ENCODE data around the gene PDCD1LG2. TPM values are rescaled to one million over a fixed set of nuclear protein-coding genes. Genes with fewer than 3 reads are reported as not detected.
"Not testable (repeated sequence)": the region's sequence is repeated elsewhere in the genome, so short reads cannot be mapped to it uniquely, and the experiment has no call there.

The PDCD1LG2 gene
- total and polyA plus RNA-seq, 4 donors: 0.46 to 2.5 (median 1.3) TPM

- TF ChIP-seq GABPA (IDR thresholded peaks at IDR 0.05 in 1 of 2, conservative IDR thresholded peaks at IDR 0.05 in 1 of 2): no peak
- TF ChIP-seq FOXA2 (IDR thresholded peaks at IDR 0.05): no peak
- no peak for TF ChIP-seq TAF1 (conservative IDR thresholded peaks at IDR 0.05)
- no peak for TF ChIP-seq RAD21 (IDR thresholded peaks at IDR 0.05)
- TF ChIP-seq, protein P1, sequence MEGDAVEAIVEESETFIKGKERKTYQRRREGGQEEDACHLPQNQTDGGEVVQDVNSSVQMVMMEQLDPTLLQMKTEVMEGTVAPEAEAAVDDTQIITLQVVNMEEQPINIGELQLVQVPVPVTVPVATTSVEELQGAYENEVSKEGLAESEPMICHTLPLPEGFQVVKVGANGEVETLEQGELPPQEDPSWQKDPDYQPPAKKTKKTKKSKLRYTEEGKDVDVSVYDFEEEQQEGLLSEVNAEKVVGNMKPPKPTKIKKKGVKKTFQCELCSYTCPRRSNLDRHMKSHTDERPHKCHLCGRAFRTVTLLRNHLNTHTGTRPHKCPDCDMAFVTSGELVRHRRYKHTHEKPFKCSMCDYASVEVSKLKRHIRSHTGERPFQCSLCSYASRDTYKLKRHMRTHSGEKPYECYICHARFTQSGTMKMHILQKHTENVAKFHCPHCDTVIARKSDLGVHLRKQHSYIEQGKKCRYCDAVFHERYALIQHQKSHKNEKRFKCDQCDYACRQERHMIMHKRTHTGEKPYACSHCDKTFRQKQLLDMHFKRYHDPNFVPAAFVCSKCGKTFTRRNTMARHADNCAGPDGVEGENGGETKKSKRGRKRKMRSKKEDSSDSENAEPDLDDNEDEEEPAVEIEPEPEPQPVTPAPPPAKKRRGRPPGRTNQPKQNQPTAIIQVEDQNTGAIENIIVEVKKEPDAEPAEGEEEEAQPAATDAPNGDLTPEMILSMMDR (IDR thresholded peaks at IDR 0.05; ENCODE audit: low read depth, low read length, missing input control): no peak
- Histone ChIP-seq H3K27ac (ENCODE audit: low read depth in 1 of 2, low read length in 2 of 2) (no peak overlapping the region), H3K36me3 (ENCODE audit: control insufficient read depth in 4 of 4, insufficient read depth in 3 of 4, low read depth in 1 of 4, low read length in 3 of 4) (peaks cover 0 to 8% (median 5%) of the 10 kb centered on the region in 4 donors), H3K27me3 (ENCODE audit: control insufficient read depth in 4 of 4, insufficient read depth in 4 of 4, low read length in 3 of 4) (no peaks in the 10 kb centered on the region), H3K4me3 (ENCODE audit: low read depth in 1 of 3, low read length in 3 of 3) (no peak overlapping the region), H3K9me3 (ENCODE audit: control insufficient read depth in 4 of 4, low read length in 3 of 4) (no peaks in the 10 kb centered on the region), H3K4me1 (ENCODE audit: control insufficient read depth in 4 of 4, insufficient read depth in 4 of 4, low read length in 3 of 4) (no peaks in the 10 kb centered on the region), H3K9ac (ENCODE audit: low read depth in 1 of 2, low read length in 2 of 2) (no peak overlapping the region)
- WGBS: 93% methylated on average over 3 of the region's 3 CpGs
- DNase-seq (ENCODE audit: low spot score): no peak
These were observed 39.5 kb upstream of the PDCD1LG2 start for GRCh38 chr9:5470816-5471215.

DNA sequence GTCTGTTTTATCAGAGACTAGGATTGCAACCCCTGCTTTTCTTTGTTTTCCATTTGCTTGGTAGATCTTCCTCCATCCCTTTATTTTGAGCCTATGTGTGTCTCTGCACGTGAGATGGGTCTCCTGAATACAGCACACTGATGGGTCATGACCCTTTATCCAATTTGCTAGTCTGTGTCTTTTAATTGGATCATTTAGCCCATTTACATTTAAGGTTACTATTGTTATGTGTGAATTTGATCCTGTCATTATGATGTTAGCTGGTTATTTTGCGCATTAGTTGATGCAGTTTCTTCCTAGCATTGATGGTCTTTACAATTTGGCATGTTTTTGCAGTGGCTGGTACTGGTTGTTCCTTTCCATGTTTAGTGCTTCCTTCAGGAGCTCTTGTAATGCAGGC, 34.7 kb upstream of the PDCD1LG2 start:
- not testable (repeated sequence) for H3K27me3 ChIP-seq (ENCODE audit: control insufficient read depth in 4 of 4, insufficient read depth in 4 of 4, low read length in 3 of 4); H3K9ac ChIP-seq (ENCODE audit: low read depth in 1 of 2, low read length in 2 of 2); H3K4me1 ChIP-seq (ENCODE audit: control insufficient read depth in 4 of 4, insufficient read depth in 4 of 4, low read length in 3 of 4); H3K27ac ChIP-seq (ENCODE audit: low read depth in 1 of 2, low read length in 2 of 2); H3K4me3 ChIP-seq (ENCODE audit: low read depth in 1 of 3, low read length in 3 of 3); H3K36me3 ChIP-seq (ENCODE audit: control insufficient read depth in 4 of 4, insufficient read depth in 3 of 4, low read depth in 1 of 4, low read length in 3 of 4); H3K9me3 ChIP-seq (ENCODE audit: control insufficient read depth in 4 of 4, low read length in 3 of 4); DNase-seq (ENCODE audit: low spot score)
- 84% methylated on average over 2 of the region's 2 CpGs for WGBS

DNA sequence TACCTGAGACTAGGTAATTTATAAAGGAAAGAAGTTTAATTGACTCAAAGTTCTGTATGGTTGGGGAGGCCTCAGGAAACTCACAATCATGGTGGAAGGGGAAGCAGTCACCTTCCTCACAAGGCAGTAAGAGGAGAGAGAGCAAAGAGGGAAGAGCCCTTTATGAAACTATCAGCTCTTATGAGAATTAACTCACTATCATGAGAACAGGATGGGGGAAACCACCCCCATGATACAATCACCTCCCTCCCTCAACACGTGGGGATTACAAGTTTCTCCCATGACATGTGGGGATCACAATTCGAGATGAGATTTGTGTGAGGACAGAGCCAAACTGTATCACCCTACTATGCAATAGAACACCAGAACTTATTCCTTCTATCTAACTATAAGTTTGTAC, 32.1 kb upstream of the PDCD1LG2 start:
- WGBS: 58% methylated on average over 2 of the region's 2 CpGs
- Histone ChIP-seq H3K9me3 (ENCODE audit: control insufficient read depth in 4 of 4, low read length in 3 of 4) (no peaks in the 10 kb centered on the region), H3K36me3 (ENCODE audit: control insufficient read depth in 4 of 4, insufficient read depth in 3 of 4, low read depth in 1 of 4, low read length in 3 of 4) (no peaks in the 10 kb centered on the region), H3K4me3 (ENCODE audit: low read depth in 1 of 3, low read length in 3 of 3) (no peak overlapping the region), H3K27ac (ENCODE audit: low read depth in 1 of 2, low read length in 2 of 2) (no peak overlapping the region), H3K9ac (ENCODE audit: low read depth in 1 of 2, low read length in 2 of 2) (no peak overlapping the region), H3K27me3 (ENCODE audit: control insufficient read depth in 4 of 4, insufficient read depth in 4 of 4, low read length in 3 of 4) (no peaks in the 10 kb centered on the region), H3K4me1 (ENCODE audit: control insufficient read depth in 4 of 4, insufficient read depth in 4 of 4, low read length in 3 of 4) (no peaks in the 10 kb centered on the region)
- TF ChIP-seq HNF4A (conservative IDR thresholded peaks at IDR 0.05): no peak
- no peak for DNase-seq (ENCODE audit: low spot score)

GRCh38 chr9:5479994-5480694, 30.2 kb upstream of the PDCD1LG2 start:
- Histone ChIP-seq H3K9ac (ENCODE audit: low read depth in 1 of 2, low read length in 2 of 2) (no peak overlapping the region), H3K36me3 (ENCODE audit: control insufficient read depth in 4 of 4, insufficient read depth in 3 of 4, low read depth in 1 of 4, low read length in 3 of 4) (no peaks in the 10 kb centered on the region), H3K27me3 (ENCODE audit: control insufficient read depth in 4 of 4, insufficient read depth in 4 of 4, low read length in 3 of 4) (no peaks in the 10 kb centered on the region), H3K4me3 (ENCODE audit: low read depth in 1 of 3, low read length in 3 of 3) (no peak overlapping the region), H3K9me3 (ENCODE audit: control insufficient read depth in 4 of 4, low read length in 3 of 4) (no peaks in the 10 kb centered on the region), H3K27ac (ENCODE audit: low read depth in 1 of 2, low read length in 2 of 2) (no peak overlapping the region), H3K4me1 (ENCODE audit: control insufficient read depth in 4 of 4, insufficient read depth in 4 of 4, low read length in 3 of 4) (no peaks in the 10 kb centered on the region)
- no peak for DNase-seq (ENCODE audit: low spot score)
- TF ChIP-seq MAX (IDR thresholded peaks at IDR 0.05) (no peak), HNF4G (IDR thresholded peaks at IDR 0.05) (no peak), JUND (IDR thresholded peaks at IDR 0.05) (no peak), RXRA (IDR thresholded peaks at IDR 0.05) (no peak), FOXA2 (IDR thresholded peaks at IDR 0.05) (no peak), TAF1 (conservative IDR thresholded peaks at IDR 0.05) (no peak), ZBTB33 (IDR thresholded peaks at IDR 0.05) (no peak), SP1 (IDR thresholded peaks at IDR 0.05) (no peak)
- 74% methylated on average over 3 of the region's 3 CpGs for whole genome bisulfite sequencing
